Activated naive CD8-positive, alpha-beta T cell treated with anti-CD3 and anti-CD28 coated beads, Interleukin-2, amount 50 U/mL, for 24 hours (primary cell): Measurements from ENCODE around the gene AR.

Source experiments
- ATAC-seq: fragments of 150-1000 bp; cut with Tn5 transposase; one replicate; pipeline ENCODE4 v1.10.0; 2021
- DNase-seq: peaks from one replicate; pipeline ENCODE4 v3.0.0; 2021
- H3K27ac Mint-ChIP-seq: one replicate; pipeline ENCODE4 v1.8.0; 2021; ENCODE audit warnings: mild to moderate bottlenecking, mixed read lengths
- H3K27me3 Mint-ChIP-seq: one replicate; pipeline ENCODE4 v1.8.0; 2021; ENCODE audit warnings: mixed read lengths
- H3K36me3 Mint-ChIP-seq: one replicate; pipeline ENCODE4 v1.8.0; 2021; ENCODE audit warnings: low read depth, mixed read lengths
- H3K4me1 Mint-ChIP-seq: one replicate; pipeline ENCODE4 v1.8.0; 2021; ENCODE audit warnings: mixed read lengths
- H3K4me3 Mint-ChIP-seq: one replicate; pipeline ENCODE4 v1.8.0; 2021; ENCODE audit warnings: mild to moderate bottlenecking, moderate library complexity, mixed read lengths
- H3K9me3 Mint-ChIP-seq: one replicate; pipeline ENCODE4 v1.8.0; 2021; ENCODE audit warnings: mixed read lengths

The AR gene

GRCh38 chrX:67596839-67597790, 53.3 kb downstream of the AR start:
- Mint-ChIP-seq H3K4me1 (no peaks in the 10 kb centered on the region), H3K27ac (no peak overlapping the region), H3K9me3 (no peaks in the 10 kb centered on the region), H3K36me3 (no peaks in the 10 kb centered on the region), H3K27me3 (no peaks in the 10 kb centered on the region), H3K4me3 (no peak overlapping the region)
- ATAC-seq (no peak), DNase-seq (no peak)

DNA sequence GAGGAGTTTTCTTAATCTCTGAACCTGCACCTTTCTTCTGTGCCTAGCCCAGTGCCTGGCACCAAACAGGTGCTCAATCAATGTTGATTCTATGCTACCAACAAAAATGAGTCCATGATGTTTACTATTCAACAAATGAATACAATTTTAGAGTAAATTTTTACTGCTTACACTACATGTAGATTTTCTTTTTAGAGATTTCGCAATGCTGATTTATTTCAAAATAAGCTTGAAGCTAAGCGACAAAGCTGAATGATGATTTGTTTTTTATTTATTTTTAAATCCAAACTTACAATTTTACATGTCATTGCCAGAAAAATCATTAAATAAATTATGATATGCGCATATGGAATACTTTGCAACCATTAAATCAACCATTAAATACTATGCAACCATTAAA, 55.7 kb downstream of the AR start:
- ATAC-seq (no peak), DNase-seq (no peak)
- H3K36me3 Mint-ChIP-seq = no peaks in the 10 kb centered on the region
- no peaks in the 10 kb centered on the region for H3K4me1 Mint-ChIP-seq
- no peak overlapping the region for H3K4me3 Mint-ChIP-seq
- H3K27me3 Mint-ChIP-seq = no peaks in the 10 kb centered on the region
- no peak overlapping the region for H3K27ac Mint-ChIP-seq
- no peaks in the 10 kb centered on the region for H3K9me3 Mint-ChIP-seq

GRCh38 chrX:67601771-67602170, 58.0 kb downstream of the AR start:
- no peak for ATAC-seq
- H3K27ac Mint-ChIP-seq = no peak overlapping the region
- no peaks in the 10 kb centered on the region for H3K27me3 Mint-ChIP-seq
- no peaks in the 10 kb centered on the region for H3K9me3 Mint-ChIP-seq
- H3K36me3 Mint-ChIP-seq = no peaks in the 10 kb centered on the region
- no peak overlapping the region for H3K4me3 Mint-ChIP-seq
- no peak for DNase-seq
- no peaks in the 10 kb centered on the region for H3K4me1 Mint-ChIP-seq

DNA sequence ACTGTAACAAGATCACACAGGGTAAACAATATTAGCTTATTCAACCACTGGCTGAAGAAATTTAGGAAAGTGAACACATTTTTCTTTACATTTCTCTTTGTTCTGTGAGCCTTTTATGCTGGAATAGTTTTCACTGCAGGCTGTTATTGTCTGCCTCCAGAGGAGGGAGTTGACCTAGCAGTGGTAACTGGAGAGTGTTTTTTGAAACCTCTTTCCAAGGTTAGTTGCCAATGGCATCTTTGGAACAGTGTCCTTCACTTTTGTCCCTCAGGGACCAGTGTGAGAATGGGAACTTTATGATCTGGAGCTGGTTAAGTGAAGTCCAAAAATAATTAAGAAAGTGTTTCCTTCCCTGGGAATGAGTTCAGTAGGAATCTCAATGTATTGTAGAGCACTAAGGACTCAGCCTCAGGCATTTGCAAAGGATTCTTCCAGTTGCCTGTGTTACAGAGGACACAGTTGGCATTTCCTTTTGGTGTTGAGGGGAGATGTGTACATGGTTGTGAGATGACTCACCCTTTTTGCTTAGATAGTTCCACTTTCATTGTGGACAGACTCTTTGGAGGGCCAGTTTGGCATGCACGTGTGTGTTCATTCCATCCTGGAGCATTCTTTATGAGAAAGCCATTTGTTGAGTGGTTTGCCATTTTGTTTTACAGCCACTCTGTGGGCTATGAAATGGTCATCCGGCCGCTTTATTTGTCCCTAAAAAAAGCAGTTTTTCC, 61.3 kb downstream of the AR start:
- H3K9me3 Mint-ChIP-seq = no peaks in the 10 kb centered on the region
- no peaks in the 10 kb centered on the region for H3K27me3 Mint-ChIP-seq
- no peak for ATAC-seq
- no peaks in the 10 kb centered on the region for H3K36me3 Mint-ChIP-seq
- no peak overlapping the region for H3K4me3 Mint-ChIP-seq
- no peak overlapping the region for H3K27ac Mint-ChIP-seq
- no peak for DNase-seq
- no peaks in the 10 kb centered on the region for H3K4me1 Mint-ChIP-seq

DNA sequence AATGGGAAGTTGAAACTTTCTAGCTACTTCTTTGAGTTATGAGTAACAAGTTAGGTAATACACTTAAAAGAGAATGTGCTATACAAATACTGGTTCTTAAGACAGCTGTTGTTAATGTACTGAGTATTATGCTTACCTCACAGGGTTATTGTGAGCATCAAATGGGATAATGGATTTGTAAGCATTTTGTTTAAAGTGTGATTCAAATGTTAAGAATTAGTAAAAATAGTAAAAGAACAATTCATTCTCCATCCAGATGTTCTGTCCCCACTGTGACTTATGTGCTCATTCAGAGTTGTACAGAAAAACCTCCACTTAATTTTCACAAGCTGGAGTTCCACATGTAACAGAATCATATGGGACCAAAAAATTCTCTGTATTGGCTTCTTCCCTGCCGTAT, 63.6 kb downstream of the AR start:
- no peak overlapping the region for H3K4me3 Mint-ChIP-seq
- H3K36me3 Mint-ChIP-seq = no peaks in the 10 kb centered on the region
- H3K27me3 Mint-ChIP-seq = no peaks in the 10 kb centered on the region
- ATAC-seq (no peak), DNase-seq (no peak)
- H3K9me3 Mint-ChIP-seq = peaks cover 1% of the 10 kb centered on the region
- H3K27ac Mint-ChIP-seq = no peak overlapping the region
- no peaks in the 10 kb centered on the region for H3K4me1 Mint-ChIP-seq

DNA sequence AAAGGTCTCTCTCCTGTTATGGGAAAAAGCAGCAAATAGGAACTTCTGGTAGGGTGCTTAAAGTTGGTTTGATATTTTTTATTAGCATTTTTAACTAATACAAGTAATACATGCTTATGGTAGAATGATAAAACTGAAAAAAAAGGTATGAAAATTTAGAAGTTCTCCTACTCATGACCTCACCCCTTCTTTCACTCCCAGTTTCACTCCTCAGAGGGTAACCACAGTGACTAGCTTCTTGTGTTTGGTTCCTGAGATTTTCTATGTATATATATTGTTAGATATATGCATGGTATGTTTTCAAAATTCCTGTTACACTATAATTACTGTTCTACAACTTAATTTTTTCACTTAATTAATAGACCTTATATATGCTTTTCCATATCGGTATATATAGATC, 66.5 kb downstream of the AR start:
- Mint-ChIP-seq H3K36me3 (peaks cover 2% of the 10 kb centered on the region), H3K9me3 (peaks cover 12% of the 10 kb centered on the region), H3K27me3 (no peaks in the 10 kb centered on the region), H3K27ac (no peak overlapping the region), H3K4me1 (no peaks in the 10 kb centered on the region), H3K4me3 (no peak overlapping the region)
- DNase-seq = no peak
- no peak for ATAC-seq

GRCh38 chrX:67612231-67612630, 68.4 kb downstream of the AR start:
- no peak overlapping the region for H3K4me3 Mint-ChIP-seq
- no peaks in the 10 kb centered on the region for H3K4me1 Mint-ChIP-seq
- H3K27ac Mint-ChIP-seq = no peak overlapping the region
- H3K36me3 Mint-ChIP-seq = peaks cover 2% of the 10 kb centered on the region
- DNase-seq (no peak), ATAC-seq (no peak)
- no peaks in the 10 kb centered on the region for H3K27me3 Mint-ChIP-seq
- H3K9me3 Mint-ChIP-seq = peaks cover 12% of the 10 kb centered on the region

DNA sequence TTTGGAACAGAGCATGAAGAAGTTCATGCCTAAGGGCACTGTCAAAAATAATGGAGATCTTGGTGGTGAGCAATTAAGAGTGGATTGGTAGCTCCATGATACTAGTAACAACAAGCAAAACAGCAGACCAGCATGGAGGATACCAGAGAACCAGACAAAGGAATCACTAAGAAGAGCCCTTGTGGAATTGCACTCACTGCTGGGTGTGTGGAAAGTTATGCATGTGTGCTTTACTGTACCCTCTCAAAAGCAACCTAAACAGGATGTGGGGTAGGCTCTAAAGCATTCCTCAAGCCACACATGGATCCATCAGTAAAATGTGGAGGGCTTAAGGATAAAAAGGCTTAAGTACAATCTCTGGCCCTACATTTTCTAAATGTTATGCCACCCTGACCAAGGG, 69.5 kb downstream of the AR start:
- no peak for DNase-seq

DNA sequence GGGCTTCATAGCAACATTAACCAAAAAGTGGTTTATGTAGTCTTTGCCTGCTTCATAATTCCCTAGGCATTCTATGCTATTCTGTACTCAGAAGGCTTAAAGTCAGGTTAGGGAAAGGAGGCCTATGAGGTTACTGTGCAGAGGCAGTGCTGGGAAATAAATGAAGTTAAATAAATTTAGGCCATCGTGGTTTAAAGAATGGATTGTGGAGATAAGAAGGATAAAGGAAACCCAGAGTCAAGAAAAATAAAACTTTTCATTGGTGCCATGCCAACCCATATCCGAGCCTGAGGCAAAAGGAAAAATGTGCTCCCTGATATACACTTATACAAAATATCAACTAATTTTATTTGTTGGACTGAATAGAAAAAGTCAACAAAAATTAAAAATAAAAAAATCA, 70.2 kb downstream of the AR start:
- no peak overlapping the region for H3K4me3 Mint-ChIP-seq
- H3K36me3 Mint-ChIP-seq = peaks cover 2% of the 10 kb centered on the region
- ATAC-seq (no peak), DNase-seq (no peak)
- H3K9me3 Mint-ChIP-seq = peaks cover 12% of the 10 kb centered on the region
- H3K27ac Mint-ChIP-seq = no peak overlapping the region
- H3K4me1 Mint-ChIP-seq = no peaks in the 10 kb centered on the region
- no peaks in the 10 kb centered on the region for H3K27me3 Mint-ChIP-seq

More for the DNA sequence above, 69.5 kb downstream of the AR start:
- Mint-ChIP-seq H3K27ac (no peak overlapping the region), H3K4me3 (no peak overlapping the region), H3K36me3 (peaks cover 2% of the 10 kb centered on the region), H3K27me3 (no peaks in the 10 kb centered on the region), H3K4me1 (no peaks in the 10 kb centered on the region), H3K9me3 (peaks cover 12% of the 10 kb centered on the region)
- no peak for ATAC-seq

DNA sequence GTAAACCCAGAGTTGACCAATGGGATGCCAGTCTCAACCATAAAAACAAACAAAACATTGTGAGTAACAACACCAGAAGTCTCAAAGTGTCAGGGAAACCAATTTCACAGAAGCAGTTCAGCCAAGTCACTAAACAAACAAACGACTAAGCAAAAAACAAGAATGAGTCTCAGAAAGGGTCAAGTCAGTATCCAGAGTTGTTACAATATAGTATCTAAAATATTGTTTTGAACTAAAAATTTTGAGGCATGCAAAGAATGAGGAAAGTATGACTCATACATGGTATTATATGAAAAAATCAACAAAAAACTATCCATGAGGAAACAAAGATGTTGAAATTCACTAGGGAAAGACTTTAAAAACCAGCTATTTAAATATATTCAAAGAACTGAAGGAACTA, 70.6 kb downstream of the AR start:
- Mint-ChIP-seq H3K27ac (no peak overlapping the region), H3K4me1 (no peaks in the 10 kb centered on the region), H3K36me3 (peaks cover 2% of the 10 kb centered on the region), H3K4me3 (no peak overlapping the region), H3K27me3 (no peaks in the 10 kb centered on the region), H3K9me3 (peaks cover 12% of the 10 kb centered on the region)
- DNase-seq (no peak), ATAC-seq (no peak)

DNA sequence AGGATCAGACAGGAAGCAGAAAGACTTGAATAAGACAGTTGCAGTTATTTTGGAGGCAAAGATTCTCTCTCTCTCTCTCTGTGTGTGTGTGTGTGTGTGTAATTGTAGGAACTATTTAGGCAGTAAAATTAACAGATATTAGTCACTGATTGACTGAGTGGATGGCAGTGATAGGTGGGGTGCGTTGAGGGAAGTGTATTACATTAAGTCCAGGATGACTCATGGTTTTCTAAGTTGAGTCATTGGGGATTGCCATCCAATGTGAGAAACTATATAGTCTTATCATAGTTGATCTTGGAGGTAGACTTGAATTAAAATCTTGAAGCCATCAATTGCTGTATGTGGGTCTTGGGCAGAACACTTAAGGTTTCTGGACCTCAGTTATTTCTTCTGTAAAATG, 75.4 kb downstream of the AR start:
- Mint-ChIP-seq H3K4me1 (no peaks in the 10 kb centered on the region), H3K27ac (no peak overlapping the region), H3K4me3 (no peak overlapping the region), H3K9me3 (peaks cover 7% of the 10 kb centered on the region), H3K36me3 (no peaks in the 10 kb centered on the region), H3K27me3 (no peaks in the 10 kb centered on the region)
- no peak for DNase-seq
- no peak for ATAC-seq

- H3K4me3 Mint-ChIP-seq = no peak overlapping the region
- H3K27me3 Mint-ChIP-seq = no peaks in the 10 kb centered on the region
- H3K27ac Mint-ChIP-seq = no peak overlapping the region
- H3K36me3 Mint-ChIP-seq = no peaks in the 10 kb centered on the region
- H3K9me3 Mint-ChIP-seq = peaks cover 5% of the 10 kb centered on the region
- no peaks in the 10 kb centered on the region for H3K4me1 Mint-ChIP-seq
- DNase-seq (no peak), ATAC-seq (no peak)
Measured at GRCh38 chrX:67622053-67622585, 78.3 kb downstream of the AR start.

- Mint-ChIP-seq H3K27me3 (no peaks in the 10 kb centered on the region), H3K36me3 (no peaks in the 10 kb centered on the region), H3K4me1 (no peaks in the 10 kb centered on the region), H3K27ac (no peak overlapping the region), H3K4me3 (no peak overlapping the region), H3K9me3 (peaks cover 5% of the 10 kb centered on the region)
- DNase-seq = no peak
- no peak for ATAC-seq
Measured at GRCh38 chrX:67624325-67624724, 80.5 kb downstream of the AR start.

GRCh38 chrX:67635424-67635823, 91.6 kb downstream of the AR start:
- no peak for DNase-seq
- H3K4me3 Mint-ChIP-seq = no peak overlapping the region
- ATAC-seq = no peak
- H3K36me3 Mint-ChIP-seq = no peaks in the 10 kb centered on the region
- no peaks in the 10 kb centered on the region for H3K4me1 Mint-ChIP-seq
- H3K27me3 Mint-ChIP-seq = no peaks in the 10 kb centered on the region
- no peaks in the 10 kb centered on the region for H3K9me3 Mint-ChIP-seq
- H3K27ac Mint-ChIP-seq = no peak overlapping the region

DNA sequence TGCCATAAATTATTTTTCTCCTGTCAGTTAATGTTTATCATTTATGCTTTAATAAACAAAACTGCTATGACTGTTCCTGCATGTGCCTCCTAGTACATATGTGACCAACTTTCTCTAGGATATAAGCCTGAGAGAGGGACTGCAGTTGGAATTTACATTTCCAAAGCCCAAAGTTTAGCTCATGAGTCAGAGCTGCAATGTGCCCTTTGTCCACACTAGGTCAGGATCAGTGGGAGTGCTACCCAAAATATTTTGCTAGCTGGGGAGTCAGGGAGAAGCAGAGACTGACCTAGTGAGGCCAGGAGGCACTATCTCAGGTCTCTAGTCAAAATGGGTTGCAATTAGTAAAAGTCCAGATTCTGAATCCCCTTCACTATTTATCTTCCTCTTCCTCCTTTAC, 92.7 kb downstream of the AR start:
- Mint-ChIP-seq H3K36me3 (no peaks in the 10 kb centered on the region), H3K4me3 (no peak overlapping the region)
- DNase-seq = no peak

More for the DNA sequence above, 92.7 kb downstream of the AR start:
- no peaks in the 10 kb centered on the region for H3K9me3 Mint-ChIP-seq
- ATAC-seq = no peak
- H3K4me1 Mint-ChIP-seq = no peaks in the 10 kb centered on the region
- no peaks in the 10 kb centered on the region for H3K27me3 Mint-ChIP-seq
- no peak overlapping the region for H3K27ac Mint-ChIP-seq
